Measurements from ENCODE around the gene PARD3. TPM values are rescaled to one million over a fixed set of nuclear protein-coding genes. Genes with fewer than 3 reads are reported as not detected.
A peak's percentile ranks its signal among the peaks of the same experiment; 100 is the strongest.

Gene PARD3
- total RNA-seq, result 0.11 and 0.12 TPM in 2 replicates

GRCh38 chr10:34815185-34816084 is at the start of gene PARD3:
PARD3 (minus strand) TSS chr10:34815296; CDS start chr10:34814995, 301 bp downstream.
- DNase-seq (no peak), ATAC-seq (ENCODE audit: low read depth) (no peak)
- H3K27me3 Mint-ChIP-seq, result peaks cover 52% of the 10 kb centered on the region
- no peaks in the 10 kb centered on the region for H3K36me3 Mint-ChIP-seq (ENCODE audit: low read depth)
- H3K4me3 Mint-ChIP-seq, result peak within 1 kb of the TSS; percentile 53
- H3K27ac Mint-ChIP-seq, result no peak within 1 kb of the TSS
- no peak for TF ChIP-seq CTCF (IDR thresholded peaks at IDR 0.05)
- ChIA-PET CTCF (no interaction called here), POLR2A (no interaction called here)
- peaks cover 13% of the 10 kb centered on the region for H3K4me1 Mint-ChIP-seq
- no peaks in the 10 kb centered on the region for H3K9me3 Mint-ChIP-seq
- intact Hi-C loops (cut with micrococcal nuclease), result no loop called here

GRCh38 chr10:34864149-34865067 is 49.3 kb upstream of the PARD3 start:
- no peaks in the 10 kb centered on the region for H3K9me3 Mint-ChIP-seq
- DNase-seq, result no peak
- ChIA-PET CTCF (no interaction called here), POLR2A (no interaction called here)
- no peak for ATAC-seq (ENCODE audit: low read depth)
- no peaks in the 10 kb centered on the region for H3K4me1 Mint-ChIP-seq
- no peaks in the 10 kb centered on the region for H3K27me3 Mint-ChIP-seq
- no peak for TF ChIP-seq CTCF (IDR thresholded peaks at IDR 0.05)
- intact Hi-C loops (cut with micrococcal nuclease), result no loop called here
- H3K27ac Mint-ChIP-seq, result no peak overlapping the region
- H3K4me3 Mint-ChIP-seq, result no peak overlapping the region
- no peaks in the 10 kb centered on the region for H3K36me3 Mint-ChIP-seq (ENCODE audit: low read depth)

GRCh38 chr10:34862892-34863291 is 47.8 kb upstream of the PARD3 start:
- TF ChIP-seq CTCF (IDR thresholded peaks at IDR 0.05), result no peak
- H3K9me3 Mint-ChIP-seq, result no peaks in the 10 kb centered on the region
- DNase-seq (no peak), ATAC-seq (ENCODE audit: low read depth) (no peak)
- H3K4me1 Mint-ChIP-seq, result no peaks in the 10 kb centered on the region
- no peaks in the 10 kb centered on the region for H3K36me3 Mint-ChIP-seq (ENCODE audit: low read depth)
- intact Hi-C loops (cut with micrococcal nuclease), result no loop called here
- ChIA-PET CTCF (no interaction called here), POLR2A (no interaction called here)
- H3K27me3 Mint-ChIP-seq, result no peaks in the 10 kb centered on the region
- H3K4me3 Mint-ChIP-seq, result no peak overlapping the region
- no peak overlapping the region for H3K27ac Mint-ChIP-seq

- no peaks in the 10 kb centered on the region for H3K36me3 Mint-ChIP-seq (ENCODE audit: low read depth)
- POLR2A ChIA-PET, result no interaction called here
Observed at GRCh38 chr10:34861293-34862021, 46.4 kb upstream of the PARD3 start.

More at GRCh38 chr10:34861293-34862021, 46.4 kb upstream of the PARD3 start:
- CTCF ChIA-PET, result no interaction called here
- H3K4me1 Mint-ChIP-seq, result no peaks in the 10 kb centered on the region
- H3K27me3 Mint-ChIP-seq, result peaks cover 2% of the 10 kb centered on the region
- H3K27ac Mint-ChIP-seq, result no peak overlapping the region
- H3K9me3 Mint-ChIP-seq, result no peaks in the 10 kb centered on the region
- no peak overlapping the region for H3K4me3 Mint-ChIP-seq
- intact Hi-C loops (cut with micrococcal nuclease), result no loop called here
- no peak for DNase-seq
- ATAC-seq (ENCODE audit: low read depth), result no peak
- no peak for TF ChIP-seq CTCF (IDR thresholded peaks at IDR 0.05)

All from activated B cell treated with CpG ODN at 0.5 μM for 24 hours (primary cell).